ENCODE measurements around the gene SETBP1.

DNA sequence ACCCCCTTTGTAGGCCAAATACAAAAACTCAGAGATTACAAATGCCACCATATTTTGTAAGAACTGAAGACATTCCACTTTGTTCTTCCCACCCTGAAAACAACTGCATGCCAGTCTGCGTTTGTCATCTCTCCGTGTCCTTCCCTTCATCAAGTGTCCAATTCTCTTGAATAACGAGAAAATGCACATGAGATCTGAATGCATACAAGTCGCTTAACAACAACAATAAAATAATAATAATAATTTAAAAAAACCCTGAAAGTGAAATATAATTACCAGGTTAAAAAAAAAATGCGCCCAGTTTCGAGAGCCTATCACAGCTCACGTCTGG is 2.0 kb upstream of the SETBP1 start:
- TF ChIP-seq ARNTL (CRISPR knock-in tag; IDR thresholded peaks at IDR 0.05; ENCODE audit: borderline replicate concordance, low read depth) (no peak), CSDC2 (CRISPR knock-in tag; IDR thresholded peaks at IDR 0.05) (no peak), ZNF8 (CRISPR knock-in tag; IDR thresholded peaks at IDR 0.05) (no peak), GLIS3 (CRISPR knock-in tag; IDR thresholded peaks at IDR 0.05) (no peak), ZFP30 (CRISPR knock-in tag; IDR thresholded peaks at IDR 0.05) (no peak), TCF4 (CRISPR knock-in tag; IDR thresholded peaks at IDR 0.05; ENCODE audit: borderline replicate concordance) (no peak), BACH2 (CRISPR knock-in tag; IDR thresholded peaks at IDR 0.05; ENCODE audit: borderline replicate concordance) (no peak)
- TF ChIP-seq, protein P1, sequence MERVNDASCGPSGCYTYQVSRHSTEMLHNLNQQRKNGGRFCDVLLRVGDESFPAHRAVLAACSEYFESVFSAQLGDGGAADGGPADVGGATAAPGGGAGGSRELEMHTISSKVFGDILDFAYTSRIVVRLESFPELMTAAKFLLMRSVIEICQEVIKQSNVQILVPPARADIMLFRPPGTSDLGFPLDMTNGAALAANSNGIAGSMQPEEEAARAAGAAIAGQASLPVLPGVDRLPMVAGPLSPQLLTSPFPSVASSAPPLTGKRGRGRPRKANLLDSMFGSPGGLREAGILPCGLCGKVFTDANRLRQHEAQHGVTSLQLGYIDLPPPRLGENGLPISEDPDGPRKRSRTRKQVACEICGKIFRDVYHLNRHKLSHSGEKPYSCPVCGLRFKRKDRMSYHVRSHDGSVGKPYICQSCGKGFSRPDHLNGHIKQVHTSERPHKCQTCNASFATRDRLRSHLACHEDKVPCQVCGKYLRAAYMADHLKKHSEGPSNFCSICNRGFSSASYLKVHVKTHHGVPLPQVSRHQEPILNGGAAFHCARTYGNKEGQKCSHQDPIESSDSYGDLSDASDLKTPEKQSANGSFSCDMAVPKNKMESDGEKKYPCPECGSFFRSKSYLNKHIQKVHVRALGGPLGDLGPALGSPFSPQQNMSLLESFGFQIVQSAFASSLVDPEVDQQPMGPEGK (CRISPR knock-in tag; IDR thresholded peaks at IDR 0.05; ENCODE audit: borderline replicate concordance): no peak
- TF ChIP-seq, protein P2, sequence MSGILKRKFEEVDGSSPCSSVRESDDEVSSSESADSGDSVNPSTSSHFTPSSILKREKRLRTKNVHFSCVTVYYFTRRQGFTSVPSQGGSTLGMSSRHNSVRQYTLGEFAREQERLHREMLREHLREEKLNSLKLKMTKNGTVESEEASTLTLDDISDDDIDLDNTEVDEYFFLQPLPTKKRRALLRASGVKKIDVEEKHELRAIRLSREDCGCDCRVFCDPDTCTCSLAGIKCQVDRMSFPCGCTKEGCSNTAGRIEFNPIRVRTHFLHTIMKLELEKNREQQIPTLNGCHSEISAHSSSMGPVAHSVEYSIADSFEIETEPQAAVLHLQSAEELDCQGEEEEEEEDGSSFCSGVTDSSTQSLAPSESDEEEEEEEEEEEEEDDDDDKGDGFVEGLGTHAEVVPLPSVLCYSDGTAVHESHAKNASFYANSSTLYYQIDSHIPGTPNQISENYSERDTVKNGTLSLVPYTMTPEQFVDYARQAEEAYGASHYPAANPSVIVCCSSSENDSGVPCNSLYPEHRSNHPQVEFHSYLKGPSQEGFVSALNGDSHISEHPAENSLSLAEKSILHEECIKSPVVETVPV (CRISPR knock-in tag; IDR thresholded peaks at IDR 0.05): no peak

All from SK-N-SH treated with all-trans-retinoic acid at 6 μM for 48 hours (cell line).